Nephron progenitor cell (in vitro differentiated cells): ENCODE results near the gene ZNF451.

ENCODE experiments used
- DNase-seq: peaks from one replicate; pipeline ENCODE4 v3.0.0; 2021
- H3K27ac Mint-ChIP-seq: 2 replicates; pipeline ENCODE4 v1.8.0; 2021; ENCODE audit warnings: mild to moderate bottlenecking, moderate library complexity, mixed read lengths
- H3K27me3 Mint-ChIP-seq: 2 replicates; pipeline ENCODE4 v1.8.0; 2021; ENCODE audit warnings: mild to moderate bottlenecking, low read depth, mixed read lengths; ENCODE audit not compliant: poor library complexity
- H3K36me3 Mint-ChIP-seq: 2 replicates; pipeline ENCODE4 v1.8.0; 2021; ENCODE audit warnings: low read depth, mixed read lengths
- H3K4me1 Mint-ChIP-seq: 2 replicates; pipeline ENCODE4 v1.8.0; 2021; ENCODE audit warnings: mixed read lengths
- H3K4me3 Mint-ChIP-seq: 2 replicates; pipeline ENCODE4 v1.8.0; 2021; ENCODE audit warnings: mild to moderate bottlenecking, moderate library complexity, mixed read lengths
- H3K9me3 Mint-ChIP-seq: 2 replicates; pipeline ENCODE4 v1.8.0; 2021; ENCODE audit warnings: mild to moderate bottlenecking, moderate library complexity, mixed read lengths
- CTCF ChIP-seq: fragments of 200-600 bp; sonication (generic); IDR thresholded peaks from 2 replicates; pipeline ENCODE4 v1.5.0; 2021; ENCODE audit warnings: antibody characterized with exemption

ZNF451 gene

GRCh38 chr6:57195457-57195856 lies 105.5 kb downstream of the ZNF451 start:
- H3K36me3 Mint-ChIP-seq = peaks cover 41% of the 10 kb centered on the region
- H3K9me3 Mint-ChIP-seq = no peaks in the 10 kb centered on the region
- no peak for DNase-seq
- H3K4me3 Mint-ChIP-seq = no peak overlapping the region
- no peak overlapping the region for H3K27ac Mint-ChIP-seq
- H3K27me3 Mint-ChIP-seq = peaks cover 4% of the 10 kb centered on the region
- peaks cover 8% of the 10 kb centered on the region for H3K4me1 Mint-ChIP-seq
- TF ChIP-seq CTCF = no peak

- peaks cover 4% of the 10 kb centered on the region for H3K27me3 Mint-ChIP-seq
- peaks cover 18% of the 10 kb centered on the region for H3K36me3 Mint-ChIP-seq
- H3K4me1 Mint-ChIP-seq = peaks cover 13% of the 10 kb centered on the region
- no peaks in the 10 kb centered on the region for H3K9me3 Mint-ChIP-seq
- TF ChIP-seq CTCF = no peak
- no peak for DNase-seq
- H3K27ac Mint-ChIP-seq = no peak overlapping the region
- no peak overlapping the region for H3K4me3 Mint-ChIP-seq
Observed at GRCh38 chr6:57198926-57199636, 109.1 kb downstream of the ZNF451 start.

- no peak overlapping the region for H3K27ac Mint-ChIP-seq
- H3K9me3 Mint-ChIP-seq = no peaks in the 10 kb centered on the region
- H3K4me3 Mint-ChIP-seq = no peak overlapping the region
Observed at GRCh38 chr6:57201718-57202117, 111.7 kb downstream of the ZNF451 start.

GRCh38 chr6:57205550-57206328 lies 115.8 kb downstream of the ZNF451 start:
- Mint-ChIP-seq H3K4me3 (no peak overlapping the region), H3K9me3 (no peaks in the 10 kb centered on the region), H3K4me1 (peaks cover 9% of the 10 kb centered on the region), H3K27me3 (no peaks in the 10 kb centered on the region), H3K36me3 (peaks cover 28% of the 10 kb centered on the region), H3K27ac (peak overlapping the region; percentile 49)
- DNase-seq = no peak
- TF ChIP-seq CTCF = no peak

More at GRCh38 chr6:57201718-57202117, 111.7 kb downstream of the ZNF451 start:
- Mint-ChIP-seq H3K4me1 (peaks cover 18% of the 10 kb centered on the region), H3K27me3 (peaks cover 4% of the 10 kb centered on the region), H3K36me3 (peaks cover 25% of the 10 kb centered on the region)
- no peak for DNase-seq
- no peak for TF ChIP-seq CTCF

- Mint-ChIP-seq H3K4me3 (no peak overlapping the region), H3K36me3 (peaks cover 29% of the 10 kb centered on the region), H3K9me3 (no peaks in the 10 kb centered on the region), H3K27me3 (no peaks in the 10 kb centered on the region), H3K4me1 (peaks cover 8% of the 10 kb centered on the region), H3K27ac (no peak overlapping the region)
- no peak for DNase-seq
- TF ChIP-seq CTCF = no peak
Observed at GRCh38 chr6:57207141-57207540, 117.2 kb downstream of the ZNF451 start.
